ENCODE results near the gene MEFV.
"Not testable (repeated sequence)": the region's sequence is repeated elsewhere in the genome, so short reads cannot be mapped to it uniquely, and the experiment has no call there.

DNA sequence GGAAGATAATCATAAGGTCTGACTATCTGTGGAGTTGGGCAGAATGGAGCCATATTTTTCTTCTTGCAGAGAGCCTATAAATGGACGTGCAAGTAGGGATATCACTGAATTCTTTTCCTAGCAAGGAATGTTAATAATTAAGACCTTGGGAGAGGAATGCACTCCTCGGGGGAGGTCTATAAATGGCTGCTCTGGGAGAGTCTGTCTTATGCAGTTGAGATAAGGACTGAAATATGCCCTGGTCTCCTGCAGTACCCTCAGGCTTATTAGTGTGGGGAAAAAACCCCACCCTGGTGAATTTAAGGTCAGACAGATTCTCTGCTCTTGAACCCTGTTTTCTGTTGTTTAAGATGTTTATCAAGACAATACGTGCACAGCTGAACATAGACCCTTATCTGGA lies 50.5 kb downstream of the MEFV start:
- not testable (repeated sequence) for TF ChIP-seq RAD21 (IDR thresholded peaks at IDR 0.05; ENCODE audit: low read length)
- TF ChIP-seq, protein P1, sequence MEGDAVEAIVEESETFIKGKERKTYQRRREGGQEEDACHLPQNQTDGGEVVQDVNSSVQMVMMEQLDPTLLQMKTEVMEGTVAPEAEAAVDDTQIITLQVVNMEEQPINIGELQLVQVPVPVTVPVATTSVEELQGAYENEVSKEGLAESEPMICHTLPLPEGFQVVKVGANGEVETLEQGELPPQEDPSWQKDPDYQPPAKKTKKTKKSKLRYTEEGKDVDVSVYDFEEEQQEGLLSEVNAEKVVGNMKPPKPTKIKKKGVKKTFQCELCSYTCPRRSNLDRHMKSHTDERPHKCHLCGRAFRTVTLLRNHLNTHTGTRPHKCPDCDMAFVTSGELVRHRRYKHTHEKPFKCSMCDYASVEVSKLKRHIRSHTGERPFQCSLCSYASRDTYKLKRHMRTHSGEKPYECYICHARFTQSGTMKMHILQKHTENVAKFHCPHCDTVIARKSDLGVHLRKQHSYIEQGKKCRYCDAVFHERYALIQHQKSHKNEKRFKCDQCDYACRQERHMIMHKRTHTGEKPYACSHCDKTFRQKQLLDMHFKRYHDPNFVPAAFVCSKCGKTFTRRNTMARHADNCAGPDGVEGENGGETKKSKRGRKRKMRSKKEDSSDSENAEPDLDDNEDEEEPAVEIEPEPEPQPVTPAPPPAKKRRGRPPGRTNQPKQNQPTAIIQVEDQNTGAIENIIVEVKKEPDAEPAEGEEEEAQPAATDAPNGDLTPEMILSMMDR (conservative IDR thresholded peaks at IDR 0.05; ENCODE audit: low read depth, low read length) = not testable (repeated sequence)

Measured in IMR-90 (cell line).